Measurements from ENCODE around the gene OTUD4.
"Not testable (repeated sequence)": the region's sequence is repeated elsewhere in the genome, so short reads cannot be mapped to it uniquely, and the experiment has no call there.

The OTUD4 gene

GRCh38 chr4:145177906-145178538 is 2.4 kb downstream of the OTUD4 start:
- DNase-seq: peak; percentile 71

- DNase-seq: peak; percentile 29
Measured at GRCh38 chr4:145177511-145177905, 2.9 kb downstream of the OTUD4 start.

GRCh38 chr4:145176641-145177432 is 3.6 kb downstream of the OTUD4 start:
- DNase-seq: peak; percentile 42

- no peak for DNase-seq
Measured at GRCh38 chr4:145171911-145172310, 8.5 kb downstream of the OTUD4 start.

- no peak for DNase-seq
Measured at GRCh38 chr4:145170223-145170622, 10.2 kb downstream of the OTUD4 start.

- no peak for DNase-seq
Measured at GRCh38 chr4:145168581-145169187, 11.7 kb downstream of the OTUD4 start.

- DNase-seq: no peak
Measured at GRCh38 chr4:145167887-145168286, 12.5 kb downstream of the OTUD4 start.

GRCh38 chr4:145161549-145161948 is 18.8 kb downstream of the OTUD4 start:
- no peak for DNase-seq

- DNase-seq: peak; percentile 68
Measured at GRCh38 chr4:145156986-145157385, 23.4 kb downstream of the OTUD4 start.

GRCh38 chr4:145155268-145155870 is 25.0 kb downstream of the OTUD4 start:
- no peak for DNase-seq

GRCh38 chr4:145154573-145154972 is 25.8 kb downstream of the OTUD4 start:
- DNase-seq: peak; percentile 58

GRCh38 chr4:145153904-145154298 is 26.5 kb downstream of the OTUD4 start:
- DNase-seq: no peak

GRCh38 chr4:145153181-145153903 is 27.0 kb downstream of the OTUD4 start:
- DNase-seq: no peak

GRCh38 chr4:145148980-145149379 is 31.4 kb downstream of the OTUD4 start:
- DNase-seq: no peak

- not testable (repeated sequence) for DNase-seq
Measured at GRCh38 chr4:145136219-145136618, 44.2 kb downstream of the OTUD4 start.

GRCh38 chr4:145132511-145133098 is 47.8 kb downstream of the OTUD4 start:
- peak; percentile 44 for DNase-seq

- no peak for DNase-seq
Measured at GRCh38 chr4:145131848-145132247, 48.5 kb downstream of the OTUD4 start.

GRCh38 chr4:145130788-145131399 is 49.5 kb downstream of the OTUD4 start:
- DNase-seq: peak; percentile 35

- DNase-seq: no peak
Measured at GRCh38 chr4:145130130-145130529, 50.3 kb downstream of the OTUD4 start.

GRCh38 chr4:145125396-145125795 is 55.0 kb downstream of the OTUD4 start:
- DNase-seq: no peak

GRCh38 chr4:145108128-145108527 is 72.3 kb downstream of the OTUD4 start:
- no peak for DNase-seq

- no peak for DNase-seq
Measured at GRCh38 chr4:145107126-145107525, 73.3 kb downstream of the OTUD4 start.
